Lung (tissue), 12 donors: Measurements from ENCODE around the gene PRKN. TPM values are rescaled to one million over a fixed set of nuclear protein-coding genes. Genes with fewer than 3 reads are reported as not detected.
A peak's percentile ranks its signal among the peaks of the same experiment; 100 is the strongest.

Experiments
- ATAC-seq: fragments of 200-7000 bp; cut with Tn5 transposase; one replicate; pipeline ENCODE4 v1.9.1; 2020; ENCODE audit warnings: moderate number of reproducible peaks; ENCODE audit not compliant: insufficient read depth, low FRiP score
- DNase-seq, 3 donors: peaks; one replicate each; pipeline ENCODE4 v3.0.0-alpha.2; 2013 to 2017
- H3K27ac ChIP-seq, 2 donors: one replicate each; pipeline ENCODE4 v1.5.1; 2013; ENCODE audit warnings: mild to moderate bottlenecking in 2 of 2, moderate library complexity in 2 of 2, control low read depth in 1 of 2, inconsistent platforms in 1 of 2, low read depth in 1 of 2, low read length in 1 of 2
- H3K27me3 ChIP-seq, 3 donors: one replicate each; pipeline ENCODE4 v1.5.1; 2013; ENCODE audit warnings: low read length in 2 of 3; ENCODE audit not compliant: control insufficient read depth in 3 of 3, insufficient read depth in 3 of 3
- H3K36me3 ChIP-seq, 4 donors: one replicate each; pipeline ENCODE4 v1.5.1; 2013; ENCODE audit warnings: low read length in 4 of 4, mild to moderate bottlenecking in 1 of 4, moderate library complexity in 1 of 4; ENCODE audit not compliant: control insufficient read depth in 4 of 4, insufficient read depth in 4 of 4
- H3K4me1 ChIP-seq, 5 donors: one replicate each; pipeline ENCODE4 v1.5.1; 2013; ENCODE audit warnings: low read length in 5 of 5, mild to moderate bottlenecking in 2 of 5, moderate library complexity in 1 of 5; ENCODE audit not compliant: control insufficient read depth in 5 of 5, insufficient read depth in 5 of 5
- H3K4me3 ChIP-seq: one replicate; pipeline ENCODE4 v1.5.1; 2013; ENCODE audit warnings: mild to moderate bottlenecking, control low read depth, moderate library complexity
- H3K9ac ChIP-seq, 2 donors: one replicate each; pipeline ENCODE4 v1.5.1; 2013; ENCODE audit warnings: low read length in 2 of 2, control low read depth in 1 of 2; ENCODE audit not compliant: insufficient read depth in 1 of 2
- H3K9me3 ChIP-seq, 4 donors: one replicate each; pipeline ENCODE4 v1.5.1; 2013; ENCODE audit warnings: low read length in 3 of 4, mild to moderate bottlenecking in 1 of 4, moderate library complexity in 1 of 4; ENCODE audit not compliant: control insufficient read depth in 4 of 4, insufficient read depth in 3 of 4
- CTCF ChIP-seq: IDR thresholded peaks from 2 replicates; pipeline ENCODE4 v1.5.1; 2012; ENCODE audit warnings: mild to moderate bottlenecking; ENCODE audit errors: control extremely low read depth, extremely low read depth
- WGBS, 2 donors: extraction: QIAGEN DNeasy Blood & Tissue Kit; methylation state at CpG; one replicate each; pipeline ENCODE4 v1.1.7; 2013; 5-methylcytosine and 5-hydroxymethylcytosine counted together
- polyA plus RNA-seq, 2 donors: library from polyadenylated mRNA; stranded (reverse); fragments of 200-250 nt; gene quantifications; one replicate each; pipeline ENCODE4 v1.2.1, GENCODE V29; 2013
- total RNA-seq, 2 donors: library from RNA; depleted of rRNA in 1 of 2; stranded (reverse); fragments of >200 nt in 1 of 2; gene quantifications; one replicate each; pipeline ENCODE4 v1.2.1, GENCODE V29; 2014 to 2021
- donor health status: control.
- donor health status: control.
- donor health status: Bipolar disorder and iron deficiency.
- donor health status: healthy.
- donor health status: DM: yes; HTN: yes; CAD: no.

The PRKN gene
- total and polyA plus RNA-seq, 4 donors = 0.27 to 11.2 (median 3.1) TPM

GRCh38 chr6:162373868-162374267 is 353.7 kb downstream of the PRKN start:
- ATAC-seq (no peak), DNase-seq (no peak)
- H3K4me3 ChIP-seq = no peak overlapping the region
- peaks cover 0 to 1% (median 0%) of the 10 kb centered on the region in 4 donors for H3K36me3 ChIP-seq
- no peaks in the 10 kb centered on the region for H3K27me3 ChIP-seq
- WGBS, 2 donors = 86 to 95% methylated on average over 2 of the region's 2 CpGs
- H3K9me3 ChIP-seq = peaks cover 0 to 6% (median 0%) of the 10 kb centered on the region in 4 donors
- no peaks in the 10 kb centered on the region for H3K4me1 ChIP-seq
- no peak for TF ChIP-seq CTCF
- no peak overlapping the region for H3K27ac ChIP-seq
- no peak overlapping the region for H3K9ac ChIP-seq

- no peak overlapping the region for H3K9ac ChIP-seq
- no peaks in the 10 kb centered on the region for H3K4me1 ChIP-seq
- no peak overlapping the region for H3K4me3 ChIP-seq
- no peaks in the 10 kb centered on the region for H3K27me3 ChIP-seq
- H3K9me3 ChIP-seq = peaks cover 0 to 6% (median 0%) of the 10 kb centered on the region in 4 donors
- DNase-seq = peak in 1 of 3 donors; percentile 4
- no peak for ATAC-seq
- TF ChIP-seq CTCF = no peak
- H3K27ac ChIP-seq = no peak overlapping the region
- WGBS, 2 donors = 74 to 90% methylated on average over 2 of the region's 2 CpGs
- peaks cover 0 to 1% (median 0%) of the 10 kb centered on the region in 4 donors for H3K36me3 ChIP-seq
Measured at GRCh38 chr6:162373192-162373591, 354.4 kb downstream of the PRKN start.

- Histone ChIP-seq H3K4me1 (no peaks in the 10 kb centered on the region), H3K9me3 (peaks cover 0 to 6% (median 0%) of the 10 kb centered on the region in 4 donors), H3K27me3 (no peaks in the 10 kb centered on the region), H3K4me3 (no peak overlapping the region), H3K27ac (no peak overlapping the region), H3K36me3 (peaks cover 0 to 1% (median 0%) of the 10 kb centered on the region in 4 donors), H3K9ac (no peak overlapping the region)
- DNase-seq (peak in 1 of 3 donors; percentile 22), ATAC-seq (no peak)
- TF ChIP-seq CTCF = no peak
- 76 to 77% methylated on average over 9 of the region's 9 CpGs for whole genome bisulfite sequencing, 2 donors
Measured at GRCh38 chr6:162372106-162372505, 355.5 kb downstream of the PRKN start.

- Histone ChIP-seq H3K9ac (no peak overlapping the region), H3K27me3 (no peaks in the 10 kb centered on the region), H3K4me1 (no peaks in the 10 kb centered on the region), H3K27ac (no peak overlapping the region), H3K36me3 (peaks cover 0 to 1% (median 0%) of the 10 kb centered on the region in 4 donors), H3K9me3 (peaks cover 0 to 5% (median 0%) of the 10 kb centered on the region in 4 donors), H3K4me3 (no peak overlapping the region)
- WGBS, 2 donors = 93 to 94% methylated on average over 5 of the region's 5 CpGs
- DNase-seq = no peak
- TF ChIP-seq CTCF = no peak
- ATAC-seq = no peak
Measured at GRCh38 chr6:162371121-162371520, 356.4 kb downstream of the PRKN start.
